Lower leg skin (tissue), 4 donors: ENCODE measurements around the gene ZNHIT2. TPM values are rescaled to one million over a fixed set of nuclear protein-coding genes. Genes with fewer than 3 reads are reported as not detected.

Source experiments
- DNase-seq, 2 donors: peaks; one replicate each; pipeline ENCODE4 v3.0.0-alpha.2; 2019; ENCODE audit warnings: low spot score in 2 of 2
- H3K4me3 ChIP-seq: fragments of 200-600 bp; sonication (generic); 2 replicates; pipeline ENCODE4 v1.5.1; 2017; ENCODE audit warnings: mild to moderate bottlenecking, low read depth; ENCODE audit not compliant: poor library complexity, severe bottlenecking
- CTCF ChIP-seq, 3 donors: fragments of 450-650 bp; IDR thresholded peaks; one replicate each; pipeline ENCODE4 v1.5.1; 2016; ENCODE audit warnings: antibody characterized with exemption in 3 of 3, mild to moderate bottlenecking in 3 of 3, moderate library complexity in 2 of 3
- POLR2A ChIP-seq, 2 donors: fragments of 450-650 bp; IDR thresholded peaks; one replicate each; pipeline ENCODE4 v1.6.1; 2016 to 2017; ENCODE audit warnings: antibody characterized with exemption in 2 of 2, mild to moderate bottlenecking in 1 of 2, moderate library complexity in 1 of 2
- WGBS, 2 donors: methylation state at CpG; one replicate each; pipeline ENCODE4 v1.1.5; 2018; 5-methylcytosine and 5-hydroxymethylcytosine counted together
- intact Hi-C: fragments of 100-400 bp; cut with DNase I; formaldehyde crosslinking; loops from one replicate; pipeline ENCODE4 v1.15.0; 2023; ENCODE audit warnings: low total_unique reads
- total RNA-seq, 4 donors: library from RNA; depleted of rRNA; stranded (reverse); fragments of >200 nt; gene quantifications; one replicate each; pipeline ENCODE4 v1.1.0, GENCODE V29; 2016

ZNHIT2 gene
- total RNA-seq, 4 donors from 2014 or later: 10.7 to 24.9 (median 17.7) TPM

- intact Hi-C loops: no loop called here
- 71 to 75% methylated on average over 7 to 10 of the region's 10 CpGs for WGBS, 2 donors
- TF ChIP-seq CTCF (IDR thresholded peaks at IDR 0.05): no peak
- TF ChIP-seq POLR2A (IDR thresholded peaks at IDR 0.05): no peak
- DNase-seq: no peak
- H3K4me3 ChIP-seq: no peak overlapping the region
Observed at GRCh38 chr11:65132238-65132987, 14.9 kb upstream of the ZNHIT2 start.

- intact Hi-C loops: no loop called here
- no peak for TF ChIP-seq CTCF (IDR thresholded peaks at IDR 0.05)
- H3K4me3 ChIP-seq: no peak overlapping the region
- DNase-seq: no peak
- 85 to 87% methylated on average over 6 of the region's 6 CpGs for WGBS, 2 donors
Observed at GRCh38 chr11:65131895-65132237, 14.4 kb upstream of the ZNHIT2 start.

GRCh38 chr11:65131417-65131776 lies 13.9 kb upstream of the ZNHIT2 start:
- no peak for DNase-seq
- WGBS, 2 donors: 85% methylated on average over 3 of the region's 3 CpGs
- TF ChIP-seq POLR2A (IDR thresholded peaks at IDR 0.05) (no peak), CTCF (IDR thresholded peaks at IDR 0.05) (no peak)
- intact Hi-C loops: no loop called here
- no peak overlapping the region for H3K4me3 ChIP-seq

- DNase-seq: no peak
- no peak overlapping the region for H3K4me3 ChIP-seq
- intact Hi-C loops: no loop called here
- WGBS, 2 donors: 86 to 92% methylated on average over 19 of the region's 19 CpGs
- no peak for TF ChIP-seq POLR2A (IDR thresholded peaks at IDR 0.05)
- TF ChIP-seq CTCF (IDR thresholded peaks at IDR 0.05): no peak
Observed at GRCh38 chr11:65130631-65131416, 13.3 kb upstream of the ZNHIT2 start.

- no peak for TF ChIP-seq CTCF (IDR thresholded peaks at IDR 0.05)
- TF ChIP-seq POLR2A (IDR thresholded peaks at IDR 0.05): no peak
- no peak for DNase-seq
- WGBS, 2 donors: 80 to 85% methylated on average over 6 to 13 of the region's 13 CpGs
- no peak overlapping the region for H3K4me3 ChIP-seq
- intact Hi-C loops: no loop called here
Observed at GRCh38 chr11:65129649-65130441, 12.3 kb upstream of the ZNHIT2 start.
